NOMO-1 (cell line): ENCODE results near the gene SLC6A4.

ENCODE experiments used
- DNase-seq, 2 experiments: peaks; one replicate each; lab custom pipeline; 2025; ENCODE audit not compliant: unreplicated experiment in 2 of 2; lab: John Stamatoyannopoulos, UW

Gene SLC6A4

GRCh38 chr17:30235386-30236296 is at the start of gene SLC6A4:
TSS of gene SLC6A4 (minus strand) at chr17:30235697. CDS start at chr17:30221958, 13,739 bp downstream.
- no peak for DNase-seq

- DNase-seq = no peak
These were observed 43.7 kb upstream of the SLC6A4 start for GRCh38 chr17:30279156-30279555.

- DNase-seq = peak in 1 of 2 experiments; percentile 8
These were observed 42.5 kb upstream of the SLC6A4 start for GRCh38 chr17:30278032-30278431.

GRCh38 chr17:30275911-30276310 is 40.4 kb upstream of the SLC6A4 start:
- DNase-seq = no peak

GRCh38 chr17:30274887-30275286 is 39.4 kb upstream of the SLC6A4 start:
- no peak for DNase-seq

- DNase-seq = no peak
These were observed 37.9 kb upstream of the SLC6A4 start for GRCh38 chr17:30273373-30273772.

- no peak for DNase-seq
These were observed 35.6 kb upstream of the SLC6A4 start for GRCh38 chr17:30271102-30271501.

GRCh38 chr17:30267625-30268024 is 32.1 kb upstream of the SLC6A4 start:
- no peak for DNase-seq

GRCh38 chr17:30263552-30264333 is 28.2 kb upstream of the SLC6A4 start:
- DNase-seq = no peak

GRCh38 chr17:30256756-30257506 is 21.4 kb upstream of the SLC6A4 start:
- no peak for DNase-seq

- no peak for DNase-seq
These were observed 18.7 kb upstream of the SLC6A4 start for GRCh38 chr17:30254150-30254549.

- DNase-seq = no peak
These were observed 17.8 kb upstream of the SLC6A4 start for GRCh38 chr17:30253312-30253711.

GRCh38 chr17:30251931-30252330 is 16.4 kb upstream of the SLC6A4 start:
- DNase-seq = no peak

GRCh38 chr17:30249460-30249859 is 14.0 kb upstream of the SLC6A4 start:
- DNase-seq = no peak

- DNase-seq = no peak
These were observed 13.3 kb upstream of the SLC6A4 start for GRCh38 chr17:30248786-30249185.

GRCh38 chr17:30246460-30246859 is 11.0 kb upstream of the SLC6A4 start:
- no peak for DNase-seq

GRCh38 chr17:30244853-30245385 is 9.4 kb upstream of the SLC6A4 start:
- no peak for DNase-seq

GRCh38 chr17:30243568-30243967 is 8.1 kb upstream of the SLC6A4 start:
- no peak for DNase-seq

GRCh38 chr17:30243002-30243401 is 7.5 kb upstream of the SLC6A4 start:
- no peak for DNase-seq

GRCh38 chr17:30241051-30241450 is 5.6 kb upstream of the SLC6A4 start:
- DNase-seq = no peak

GRCh38 chr17:30240177-30240576 is 4.7 kb upstream of the SLC6A4 start:
- DNase-seq = no peak
